Hypothalamus (tissue), 51 donors: ENCODE measurements around the gene DNAI7.

ENCODE experiments used
- DNase-seq, 51 donors: peaks; one replicate each; lab custom pipeline; 2025; lab: John Stamatoyannopoulos, UW

The DNAI7 gene

GRCh38 chr12:25107920-25108319, 87.0 kb downstream of the DNAI7 start:
- no peak for DNase-seq

- no peak for DNase-seq
Observed at GRCh38 chr12:25106818-25107217, 88.1 kb downstream of the DNAI7 start.

GRCh38 chr12:25102402-25102801, 92.6 kb downstream of the DNAI7 start:
- DNase-seq = no peak

GRCh38 chr12:25101092-25101445, 93.9 kb downstream of the DNAI7 start:
- DNase-seq = no peak

- no peak for DNase-seq
Observed at GRCh38 chr12:25100194-25101091, 94.5 kb downstream of the DNAI7 start.

- DNase-seq = no peak
Observed at GRCh38 chr12:25099010-25099409, 96.0 kb downstream of the DNAI7 start.

GRCh38 chr12:25089738-25090137, 105.2 kb downstream of the DNAI7 start:
- DNase-seq = no peak

- DNase-seq = no peak
Observed at GRCh38 chr12:25087596-25087995, 107.4 kb downstream of the DNAI7 start.

- DNase-seq = no peak
Observed at GRCh38 chr12:25084816-25085215, 110.1 kb downstream of the DNAI7 start.

GRCh38 chr12:25083211-25083610, 111.7 kb downstream of the DNAI7 start:
- no peak for DNase-seq

GRCh38 chr12:25082628-25083027, 112.3 kb downstream of the DNAI7 start:
- no peak for DNase-seq

- no peak for DNase-seq
Observed at GRCh38 chr12:25079393-25079792, 115.6 kb downstream of the DNAI7 start.

GRCh38 chr12:25074954-25075353, 120.0 kb downstream of the DNAI7 start:
- no peak for DNase-seq

- no peak for DNase-seq
Observed at GRCh38 chr12:25074113-25074512, 120.8 kb downstream of the DNAI7 start.

- DNase-seq = no peak
Observed at GRCh38 chr12:25072906-25073650, 121.9 kb downstream of the DNAI7 start.

- no peak for DNase-seq
Observed at GRCh38 chr12:25071366-25071765, 123.6 kb downstream of the DNAI7 start.

GRCh38 chr12:25069224-25069623, 125.7 kb downstream of the DNAI7 start:
- DNase-seq = no peak

GRCh38 chr12:25065035-25065434, 129.9 kb downstream of the DNAI7 start:
- DNase-seq = no peak

- DNase-seq = no peak
Observed at GRCh38 chr12:25063873-25064628, 130.9 kb downstream of the DNAI7 start.

- no peak for DNase-seq
Observed at GRCh38 chr12:25058658-25059058, 136.3 kb downstream of the DNAI7 start.
